GM12875 (cell line): ENCODE results near the gene OCSTAMP.
A peak's percentile ranks its signal among the peaks of the same experiment; 100 is the strongest.

ENCODE experiments used
- H3K4me3 ChIP-seq: one replicate; pipeline ENCODE4 v1.5.1; 2011; ENCODE audit warnings: low read depth, low read length, control low read depth
- CTCF ChIP-seq: IDR thresholded peaks from 2 replicates; pipeline ENCODE4 v1.5.1; 2011; ENCODE audit warnings: low read depth, mild to moderate bottlenecking, control low read depth, inconsistent platforms, low read length, moderate library complexity, borderline replicate concordance; ENCODE audit not compliant: insufficient read depth

OCSTAMP gene, protein sequence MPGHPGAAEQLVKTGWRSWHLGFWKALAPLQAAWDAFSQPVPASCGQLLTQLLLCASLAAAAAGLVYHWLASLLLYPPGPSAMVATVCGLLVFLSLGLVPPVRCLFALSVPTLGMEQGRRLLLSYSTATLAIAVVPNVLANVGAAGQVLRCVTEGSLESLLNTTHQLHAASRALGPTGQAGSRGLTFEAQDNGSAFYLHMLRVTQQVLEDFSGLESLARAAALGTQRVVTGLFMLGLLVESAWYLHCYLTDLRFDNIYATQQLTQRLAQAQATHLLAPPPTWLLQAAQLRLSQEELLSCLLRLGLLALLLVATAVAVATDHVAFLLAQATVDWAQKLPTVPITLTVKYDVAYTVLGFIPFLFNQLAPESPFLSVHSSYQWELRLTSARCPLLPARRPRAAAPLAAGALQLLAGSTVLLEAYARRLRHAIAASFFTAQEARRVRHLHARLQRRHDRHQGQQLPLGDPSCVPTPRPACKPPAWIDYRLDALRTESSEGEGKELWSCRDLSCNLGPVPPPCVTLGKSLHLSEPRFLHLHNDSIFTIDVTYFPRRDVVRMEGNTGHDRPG

DNA sequence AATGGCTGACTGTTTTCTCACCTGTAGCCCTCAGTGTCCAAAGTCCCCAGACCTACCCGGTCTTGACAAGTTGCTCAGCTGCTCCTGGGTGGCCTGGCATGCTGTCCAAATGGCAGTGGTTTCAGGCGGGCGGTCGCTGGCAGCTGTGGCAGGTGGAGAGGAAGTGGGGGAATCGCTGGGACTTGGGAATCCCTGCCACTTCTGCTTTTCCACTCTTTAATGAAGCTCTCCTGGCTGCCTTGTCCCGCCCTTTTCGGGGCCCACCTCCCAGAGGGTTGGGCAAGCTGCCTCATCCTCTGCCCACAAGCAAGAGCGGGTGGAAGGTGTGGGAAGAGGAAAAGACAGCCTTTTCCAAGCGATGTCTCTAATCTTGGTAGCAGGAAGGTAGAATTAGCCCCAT lies at the start of gene OCSTAMP:
TSS of gene OCSTAMP (minus strand) at position 194 of the 400 bp plus-strand sequence. CDS start at position 100, 94 bp downstream.
- no peak for TF ChIP-seq CTCF
- H3K4me3 ChIP-seq = no peak within 1 kb of the TSS

DNA sequence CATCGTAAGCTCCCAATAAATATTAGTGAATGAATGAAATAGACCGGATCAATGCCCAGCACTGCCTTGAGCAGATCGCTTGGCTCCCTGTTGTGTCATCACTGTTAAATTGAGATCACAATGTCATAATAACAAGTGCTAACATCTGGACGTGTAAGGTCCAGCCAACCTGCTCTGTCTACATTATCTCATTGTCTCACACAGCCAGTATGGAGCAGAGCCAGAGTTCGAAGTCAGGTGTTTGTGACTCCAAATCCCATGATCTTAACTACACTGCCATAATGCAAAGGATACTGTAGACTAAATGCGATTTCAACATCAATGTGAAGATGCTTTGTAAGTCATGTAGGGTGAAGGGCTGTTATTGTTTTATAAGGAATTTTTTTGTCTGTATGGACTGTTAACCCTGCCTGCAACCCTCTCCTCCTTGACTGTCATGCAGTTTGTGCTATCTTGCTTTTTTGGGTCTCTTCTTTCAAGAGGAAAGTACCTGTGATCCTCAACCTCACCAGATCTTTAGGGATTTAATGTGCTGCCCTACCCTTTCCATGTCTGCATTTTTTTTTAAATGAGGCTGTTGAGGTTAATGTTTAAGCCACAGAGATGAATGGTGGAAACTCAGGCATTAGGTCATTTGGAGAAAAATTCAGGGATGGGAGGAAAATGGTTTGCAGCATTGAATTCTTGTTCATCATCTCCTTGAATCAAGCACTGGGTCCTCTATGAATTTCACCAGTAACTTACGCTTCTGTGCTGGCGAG lies 49.0 kb upstream of the OCSTAMP start:
- no peak for TF ChIP-seq CTCF
- H3K4me3 ChIP-seq = no peak overlapping the region

- TF ChIP-seq CTCF = no peak
- no peak overlapping the region for H3K4me3 ChIP-seq
Measured at GRCh38 chr20:46595933-46596332, 45.5 kb upstream of the OCSTAMP start.

- no peak for TF ChIP-seq CTCF
Measured at GRCh38 chr20:46594725-46595124, 44.3 kb upstream of the OCSTAMP start.

GRCh38 chr20:46592580-46593362 lies 42.3 kb upstream of the OCSTAMP start:
- peak; percentile 34; the same call in 1 of the 2 replicates for TF ChIP-seq CTCF
- no peak overlapping the region for H3K4me3 ChIP-seq

More at GRCh38 chr20:46594725-46595124, 44.3 kb upstream of the OCSTAMP start:
- no peak overlapping the region for H3K4me3 ChIP-seq

DNA sequence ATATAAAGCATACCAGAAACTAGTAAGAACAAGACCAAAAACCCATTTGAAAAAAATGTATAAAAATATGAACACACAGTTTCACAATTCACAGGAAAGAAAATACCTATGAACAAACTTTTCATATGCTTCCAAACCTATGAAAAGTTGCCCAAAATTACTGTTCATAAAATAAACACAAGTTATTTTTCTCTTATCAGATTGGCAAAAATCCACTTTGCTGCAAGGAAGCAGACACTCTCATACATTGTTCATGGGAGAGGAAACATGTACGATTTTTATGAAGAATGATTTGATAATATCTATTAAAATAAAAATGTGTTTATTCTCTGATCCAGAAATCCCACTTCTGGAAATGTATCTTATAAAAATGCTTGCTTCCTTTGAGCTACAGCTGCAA lies 40.0 kb upstream of the OCSTAMP start:
- no peak for TF ChIP-seq CTCF
- H3K4me3 ChIP-seq = no peak overlapping the region
